ENCODE measurements around the gene NRG2.

DNA sequence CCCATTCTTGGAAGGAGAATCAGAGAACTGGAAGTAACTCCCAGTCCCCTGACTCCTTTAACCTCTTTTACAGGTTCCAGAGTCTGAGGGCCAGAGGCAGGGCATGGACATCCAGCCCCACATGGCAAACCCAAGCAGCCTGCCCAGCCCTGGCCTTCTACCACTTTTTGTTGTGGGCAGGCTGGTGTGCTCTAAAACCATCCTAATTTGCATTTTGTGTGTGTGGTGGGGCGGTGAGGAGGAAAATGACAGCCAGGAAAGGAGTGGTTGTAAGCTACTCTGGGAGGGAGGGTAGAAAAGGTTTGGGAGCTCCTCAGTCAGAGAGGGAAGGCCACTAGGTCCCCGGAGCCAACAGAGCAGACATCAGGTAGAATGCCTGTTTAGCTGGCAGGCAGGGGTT is 156.9 kb downstream of the NRG2 start:
- TF ChIP-seq EZH2phosphoT487 (IDR thresholded peaks at IDR 0.05; ENCODE audit: insufficient read depth, low read depth) (no peak), EZH2 (IDR thresholded peaks at IDR 0.05; ENCODE audit: insufficient read depth, poor library complexity, severe bottlenecking) (no peak)
